ENCODE measurements around the gene RCBTB1.

GRCh38 chr13:49539313-49539712 is 46.0 kb downstream of the RCBTB1 start:
- TF ChIP-seq CTCF (IDR thresholded peaks at IDR 0.05) (no peak), POLR2A (IDR thresholded peaks at IDR 0.05) (no peak)

All from thyroid gland (tissue), 4 donors.